Neural progenitor cell (in vitro differentiated cells): Measurements from ENCODE around the gene MASP2.

Source experiments
- CTCF ChIP-seq: fragments of 200-600 bp; sonication (generic); IDR thresholded peaks from 2 replicates; pipeline ENCODE4 v1.5.1; 2017; ENCODE audit warnings: antibody characterized with exemption, mild to moderate bottlenecking
- EZH2 ChIP-seq: fragments of 200-600 bp; sonication (generic); IDR thresholded peaks from 2 replicates; pipeline ENCODE4 v1.6.1; 2017; ENCODE audit warnings: antibody characterized with exemption, mild to moderate bottlenecking, moderate library complexity
- EZH2phosphoT487 ChIP-seq: fragments of 200-600 bp; sonication (generic); IDR thresholded peaks from 2 replicates; pipeline ENCODE4 v1.6.1; 2017; ENCODE audit warnings: antibody characterized with exemption

GRCh38 chr1:11058026-11058425 lies 11.0 kb upstream of the MASP2 start:
- TF ChIP-seq CTCF (no peak), EZH2phosphoT487 (no peak), EZH2 (no peak)
